GM12891 (cell line): Measurements from ENCODE around the gene MIER2.

ENCODE experiments used
- POLR2A ChIP-seq: IDR thresholded peaks from 2 replicates; pipeline ENCODE4 v1.6.1; 2011; ENCODE audit warnings: low read depth, low read length, control low read depth
- POLR2AphosphoS5 ChIP-seq: IDR thresholded peaks from 2 replicates; pipeline ENCODE4 v1.6.1; 2011; ENCODE audit warnings: low read depth, low read length, control low read depth
- POU2F2 ChIP-seq: IDR thresholded peaks from 2 replicates; pipeline ENCODE4 v1.6.1; 2011; ENCODE audit warnings: low read depth, mild to moderate bottlenecking, control low read depth, low read length, moderate library complexity
- SPI1 ChIP-seq: IDR thresholded peaks from 2 replicates; pipeline ENCODE4 v1.6.1; 2011; ENCODE audit warnings: low read depth, low read length, control low read depth

GRCh38 chr19:307793-308420 lies 36.7 kb downstream of the MIER2 start:
- TF ChIP-seq POLR2A (no peak), POU2F2 (no peak), POLR2AphosphoS5 (no peak; the same call in 1 of the 2 replicates), SPI1 (no peak)
